Measurements from ENCODE around the gene ABRAXAS1.

The ABRAXAS1 gene

GRCh38 chr4:83440148-83440814 is 44.6 kb downstream of the ABRAXAS1 start:
- no peak overlapping the region for H3K27ac ChIP-seq

GRCh38 chr4:83438719-83439118 is 46.2 kb downstream of the ABRAXAS1 start:
- TF ChIP-seq CTCF (conservative IDR thresholded peaks at IDR 0.05) = no peak
- H3K27ac ChIP-seq = no peak overlapping the region

More at GRCh38 chr4:83440148-83440814, 44.6 kb downstream of the ABRAXAS1 start:
- no peak for TF ChIP-seq CTCF (conservative IDR thresholded peaks at IDR 0.05)

- H3K27ac ChIP-seq = no peak overlapping the region
- TF ChIP-seq CTCF (conservative IDR thresholded peaks at IDR 0.05) = no peak
Measured at GRCh38 chr4:83436680-83437079, 48.2 kb downstream of the ABRAXAS1 start.

GRCh38 chr4:83431200-83431599 is 53.7 kb downstream of the ABRAXAS1 start:
- H3K27ac ChIP-seq = no peak overlapping the region
- TF ChIP-seq CTCF (conservative IDR thresholded peaks at IDR 0.05) = no peak

GRCh38 chr4:83418211-83418610 is 66.7 kb downstream of the ABRAXAS1 start:
- no peak for TF ChIP-seq CTCF (conservative IDR thresholded peaks at IDR 0.05)
- no peak overlapping the region for H3K27ac ChIP-seq

GRCh38 chr4:83417566-83417965 is 67.3 kb downstream of the ABRAXAS1 start:
- no peak overlapping the region for H3K27ac ChIP-seq
- no peak for TF ChIP-seq CTCF (conservative IDR thresholded peaks at IDR 0.05)

GRCh38 chr4:83413676-83414075 is 71.2 kb downstream of the ABRAXAS1 start:
- no peak overlapping the region for H3K27ac ChIP-seq
- TF ChIP-seq CTCF (conservative IDR thresholded peaks at IDR 0.05) = no peak
